ENCODE measurements around the gene CEP20. TPM values are rescaled to one million over a fixed set of nuclear protein-coding genes. Genes with fewer than 3 reads are reported as not detected.
A peak's percentile ranks its signal among the peaks of the same experiment; 100 is the strongest.
"Not testable (repeated sequence)": the region's sequence is repeated elsewhere in the genome, so short reads cannot be mapped to it uniquely, and the experiment has no call there.

CEP20 gene
- polyA plus RNA-seq (2013, experiment 1 of 2; ENCODE audit: insufficient read length), result 36.0 TPM
- 24.3 TPM for polyA plus RNA-seq (2013, experiment 2 of 2; ENCODE audit: insufficient read length)

GRCh38 chr16:15888072-15888976, at the start of gene CEP20:
CEP20 (minus strand) TSS chr16:15888603; CDS start chr16:15888585, 18 bp downstream.
- peak; percentile 99 for DNase-seq

GRCh38 chr16:15936809-15937208, 48.4 kb upstream of the CEP20 start:
- DNase-seq, result not testable (repeated sequence)

GRCh38 chr16:15934991-15935390, 46.6 kb upstream of the CEP20 start:
- no peak for DNase-seq

- no peak for DNase-seq
Observed at GRCh38 chr16:15933781-15934180, 45.4 kb upstream of the CEP20 start.

- no peak for DNase-seq
Observed at GRCh38 chr16:15932939-15933338, 44.5 kb upstream of the CEP20 start.

- no peak for DNase-seq
Observed at GRCh38 chr16:15928261-15929104, 40.1 kb upstream of the CEP20 start.

GRCh38 chr16:15925631-15926030, 37.2 kb upstream of the CEP20 start:
- DNase-seq, result no peak

GRCh38 chr16:15924996-15925395, 36.6 kb upstream of the CEP20 start:
- DNase-seq, result no peak

GRCh38 chr16:15919331-15919730, 30.9 kb upstream of the CEP20 start:
- DNase-seq, result peak; percentile 38

GRCh38 chr16:15918314-15918713, 29.9 kb upstream of the CEP20 start:
- not testable (repeated sequence) for DNase-seq

- DNase-seq, result no peak
Observed at GRCh38 chr16:15916323-15916722, 27.9 kb upstream of the CEP20 start.

- no peak for DNase-seq
Observed at GRCh38 chr16:15915555-15916081, 27.2 kb upstream of the CEP20 start.

- no peak for DNase-seq
Observed at GRCh38 chr16:15913046-15913698, 24.8 kb upstream of the CEP20 start.

GRCh38 chr16:15911198-15911597, 22.8 kb upstream of the CEP20 start:
- no peak for DNase-seq

- peak; percentile 28 for DNase-seq
Observed at GRCh38 chr16:15907863-15908478, 19.6 kb upstream of the CEP20 start.

GRCh38 chr16:15906439-15906838, 18.0 kb upstream of the CEP20 start:
- no peak for DNase-seq

GRCh38 chr16:15903960-15904359, 15.6 kb upstream of the CEP20 start:
- no peak for DNase-seq

GRCh38 chr16:15900901-15901500, 12.6 kb upstream of the CEP20 start:
- DNase-seq, result no peak

- DNase-seq, result no peak
Observed at GRCh38 chr16:15900357-15900756, 12.0 kb upstream of the CEP20 start.

- DNase-seq, result peak; percentile 61
Observed at GRCh38 chr16:15899538-15900100, 11.2 kb upstream of the CEP20 start.

GRCh38 chr16:15898654-15899053, 10.3 kb upstream of the CEP20 start:
- no peak for DNase-seq
